H1 (cell line): ENCODE results near the gene CNPY3. TPM values are rescaled to one million over a fixed set of nuclear protein-coding genes. Genes with fewer than 3 reads are reported as not detected.

ENCODE experiments used
- CTCF ChIA-PET: fragments of 300-600 bp; sonication (Branson Sonifier 250); formaldehyde crosslinking; loops from one replicate; lab custom pipeline; 2021; ENCODE audit not compliant: partially characterized antibody; lab: Charles Lee
- POLR2A ChIA-PET: fragments of 300-600 bp; sonication (Branson Sonifier 250); formaldehyde crosslinking; loops from one replicate; lab custom pipeline; 2021; ENCODE audit warnings: inconsistent platforms; ENCODE audit not compliant: partially characterized antibody; lab: Charles Lee
- DNase-seq, 2 experiments: peaks; one replicate each; pipeline versions ENCODE4 v3.0.0 to v3.0.0-alpha.2; 2010 to 2022; ENCODE audit warnings: low spot score in 2 of 2, low read depth in 1 of 2, mixed read lengths in 1 of 2
- FAIRE-seq: peaks from 2 replicates; lab custom pipeline; 2011; peaks lifted over from hg19 to GRCh38; lab: Jason Lieb, UNC
- H2AFZ ChIP-seq: 2 replicates; pipeline ENCODE4 v1.8.1; 2012; ENCODE audit warnings: low read length, inconsistent platforms
- H2AK5ac ChIP-seq: 2 replicates; pipeline ENCODE4 v1.6.1; 2013; ENCODE audit warnings: low read depth, low read length
- H2BK120ac ChIP-seq: replicated peaks from 2 replicates; pipeline ENCODE3; 2013; ENCODE audit warnings: low read depth, low read length, inconsistent platforms
- H2BK12ac ChIP-seq: 2 replicates; pipeline ENCODE4 v1.6.1; 2013; ENCODE audit warnings: low read depth, low read length
- H2BK15ac ChIP-seq: 2 replicates; pipeline ENCODE4 v1.6.1; 2013; ENCODE audit warnings: low read length
- H2BK20ac ChIP-seq: 2 replicates; pipeline ENCODE4 v1.6.1; 2013; ENCODE audit warnings: low read length
- H2BK5ac ChIP-seq: 2 replicates; pipeline ENCODE4 v1.6.1; 2013; ENCODE audit warnings: low read depth, low read length
- H3K14ac ChIP-seq: 2 replicates; pipeline ENCODE4 v1.6.1; 2013; ENCODE audit warnings: inconsistent platforms; ENCODE audit not compliant: insufficient read length
- H3K18ac ChIP-seq: 2 replicates; pipeline ENCODE4 v1.6.1; 2013; ENCODE audit warnings: low read length; ENCODE audit errors: extremely low read depth
- H3K23ac ChIP-seq: 2 replicates; pipeline ENCODE4 v1.6.1; 2013; ENCODE audit warnings: inconsistent platforms; ENCODE audit not compliant: insufficient read length
- H3K23me2 ChIP-seq: 2 replicates; pipeline ENCODE4 v1.6.1; 2013; ENCODE audit warnings: low read depth, low read length
- H3K27ac ChIP-seq: 2 replicates; pipeline ENCODE4 v1.6.1; 2011; ENCODE audit warnings: low read depth, low read length, inconsistent platforms
- H3K27me3 ChIP-seq, 4 experiments: replicated peaks in 1 of 4; 1 replicate in 1 of 4; 2 replicates in 3 of 4; pipeline versions ENCODE4 v1.6.1 to v1.8.1; 2011 to 2013; ENCODE audit warnings: low read length in 3 of 4, mild to moderate bottlenecking in 3 of 4, inconsistent platforms in 2 of 4, mixed read lengths in 2 of 4, moderate library complexity in 1 of 4; ENCODE audit not compliant: control insufficient read depth in 3 of 4, insufficient read depth in 3 of 4; ENCODE audit errors: extremely low read depth in 1 of 4
- H3K36me3 ChIP-seq, 4 experiments: 2 replicates each; pipeline versions ENCODE4 v1.6.1 to v1.8.1; 2011 to 2013; ENCODE audit warnings: mild to moderate bottlenecking in 4 of 4, low read length in 3 of 4, moderate library complexity in 2 of 4, control low read depth in 1 of 4, inconsistent platforms in 1 of 4; ENCODE audit not compliant: insufficient read depth in 4 of 4, control insufficient read depth in 2 of 4
- H3K4ac ChIP-seq: replicated peaks from 2 replicates; pipeline ENCODE3; 2013; ENCODE audit warnings: low read length, low read depth, mixed read lengths, inconsistent platforms; ENCODE audit not compliant: insufficient read length
- H3K4me1 ChIP-seq, 4 experiments: replicated peaks in 1 of 4; 1 replicate in 1 of 4; 2 replicates in 3 of 4; pipeline versions ENCODE4 v1.6.1 to v1.8.1; 2011 to 2013; ENCODE audit warnings: low read length in 3 of 4, inconsistent platforms in 2 of 4, mixed read lengths in 1 of 4; ENCODE audit not compliant: insufficient read depth in 4 of 4, control insufficient read depth in 3 of 4
- H3K4me2 ChIP-seq, 2 experiments: 2 replicates each; pipeline versions ENCODE4 v1.6.1 to v1.8.1; 2011 to 2013; ENCODE audit warnings: low read depth in 2 of 2, low read length in 2 of 2, control low read depth in 1 of 2, inconsistent platforms in 1 of 2, mild to moderate bottlenecking in 1 of 2; ENCODE audit not compliant: insufficient read depth in 1 of 2
- H3K4me3 ChIP-seq, 4 experiments: fragments of 200-600, 300-600 bp in 1 of 4; sonication (generic), shearing (Covaris generic), sonication (Bioruptor Twin) in 1 of 4; 2 replicates each; pipeline versions ENCODE4 v1.5.1 to v1.8.1; 2011 to 2016; ENCODE audit warnings: low read length in 4 of 4, low read depth in 3 of 4, control low read depth in 2 of 4, inconsistent platforms in 2 of 4, mild to moderate bottlenecking in 2 of 4, mixed read lengths in 1 of 4, moderate library complexity in 1 of 4; ENCODE audit not compliant: insufficient read depth in 2 of 4; ENCODE audit errors: extremely low read depth in 1 of 4
- H3K56ac ChIP-seq: replicated peaks from 2 replicates; pipeline ENCODE3; 2013; ENCODE audit warnings: low read depth, mild to moderate bottlenecking, mixed read lengths, low read length, inconsistent platforms; ENCODE audit not compliant: insufficient read length
- H3K79me1 ChIP-seq: 2 replicates; pipeline ENCODE4 v1.6.1; 2013; ENCODE audit warnings: low read depth, low read length, control low read depth
- H3K79me2 ChIP-seq, 2 experiments: 2 replicates each; pipeline versions ENCODE4 v1.6.1 to v1.8.1; 2012 to 2013; ENCODE audit warnings: low read length in 2 of 2, mild to moderate bottlenecking in 2 of 2, inconsistent platforms in 1 of 2; ENCODE audit not compliant: insufficient read depth in 2 of 2, control insufficient read depth in 1 of 2
- H3K9ac ChIP-seq, 4 experiments: replicated peaks in 1 of 4; 1 replicate in 1 of 4; 2 replicates in 3 of 4; pipeline versions ENCODE4 v1.6.1 to v1.8.1; 2011 to 2013; ENCODE audit warnings: low read depth in 3 of 4, low read length in 3 of 4, control low read depth in 2 of 4, mild to moderate bottlenecking in 2 of 4, moderate library complexity in 2 of 4, inconsistent platforms in 1 of 4; ENCODE audit errors: extremely low read depth in 1 of 4
- H3K9me3 ChIP-seq, 2 experiments: 2 replicates each; pipeline versions ENCODE4 v1.6.1 to v1.8.1; 2012 to 2013; ENCODE audit warnings: mild to moderate bottlenecking in 2 of 2, moderate library complexity in 2 of 2, control low read depth in 1 of 2, inconsistent platforms in 1 of 2, low read depth in 1 of 2, low read length in 1 of 2, mixed read lengths in 1 of 2; ENCODE audit not compliant: insufficient read depth in 2 of 2
- H4K20me1 ChIP-seq, 2 experiments: replicated peaks in 1 of 2; 2 replicates each; pipeline versions ENCODE3 to v1.8.1; 2011 to 2013; ENCODE audit warnings: inconsistent platforms in 2 of 2, low read length in 2 of 2, mild to moderate bottlenecking in 1 of 2; ENCODE audit not compliant: insufficient read depth in 2 of 2, control insufficient read depth in 1 of 2
- H4K5ac ChIP-seq: 2 replicates; pipeline ENCODE4 v1.6.1; 2013; ENCODE audit warnings: low read length, low read depth, mixed read lengths, inconsistent platforms; ENCODE audit not compliant: insufficient read length
- H4K8ac ChIP-seq: 2 replicates; pipeline ENCODE4 v1.8.0; 2013; ENCODE audit warnings: mild to moderate bottlenecking, moderate library complexity, low read length, inconsistent platforms; ENCODE audit not compliant: insufficient read depth; ENCODE audit errors: extremely low read depth
- H4K91ac ChIP-seq: replicated peaks from 2 replicates; pipeline ENCODE3; 2013; ENCODE audit warnings: low read length, mixed read lengths, inconsistent platforms; ENCODE audit not compliant: insufficient read length
- BACH1 ChIP-seq: IDR thresholded peaks from 2 replicates; pipeline ENCODE4 v1.6.1; 2012; ENCODE audit warnings: low read length, improper control_type of control experiment
- BCL11A ChIP-seq, 2 experiments: IDR thresholded peaks; one replicate each; pipeline ENCODE4 v1.6.1; 2011; ENCODE audit warnings: low read depth in 2 of 2, low read length in 2 of 2, mild to moderate bottlenecking in 2 of 2
- GTF2F1 ChIP-seq: IDR thresholded peaks from 2 replicates; pipeline ENCODE4 v1.6.1; 2012; ENCODE audit warnings: low read depth, low read length, improper control_type of control experiment, borderline replicate concordance
- RFX5 ChIP-seq: IDR thresholded peaks from 2 replicates; pipeline ENCODE4 v1.6.1; 2011; ENCODE audit warnings: low read depth, low read length, improper control_type of control experiment, borderline replicate concordance
- WGBS, 2 experiments: shearing (Covaris generic) in 1 of 2; methylation state at CpG; one replicate each; pipeline versions ENCODE4 v1.1.6 to v1.1.7; 2013 to 2015; ENCODE audit warnings: low lambda C conversion rate in 2 of 2, mixed read lengths in 2 of 2, inconsistent platforms in 1 of 2, low coverage in 1 of 2, missing lambda C conversion rate in 1 of 2; ENCODE audit not compliant: insufficient replicate concordance in 2 of 2, insufficient coverage in 1 of 2, insufficient read length in 1 of 2; ENCODE audit errors: extremely low coverage in 1 of 2, missing lambda C conversion rate in 1 of 2; 5-methylcytosine and 5-hydroxymethylcytosine counted together
- polyA plus RNA-seq, 7 experiments: library from polyadenylated mRNA; depleted of rRNA in 3 of 7; stranded (reverse) in 5 of 7; unstranded in 2 of 7; fragments of >200 nt in 5 of 7; fragments of 200-250 nt in 2 of 7; gene quantifications; 1 replicate in 5 of 7; 2 replicates in 1 of 7; 4 replicates in 1 of 7; pipeline versions ENCODE4 v1.2.1 to v1.2.3, GENCODE V29; 2011 to 2013; ENCODE audit warnings: missing spikeins in 2 of 7, mixed read lengths in 2 of 7
- total RNA-seq: library from RNA; stranded (reverse); fragmentation: NEBNext Ultra II Directional; extraction: Animal tissue kit (Norgen Biotek cat#: 25700); gene quantifications from 2 replicates; pipeline ENCODE4 v1.2.1, GENCODE V29; 2021

The CNPY3 gene
- total and polyA plus RNA-seq, 2 of the 8 experiments (the other 6 are each of a cell fraction or from before 2014, with no cell fraction given): 49.6 to 64.5 TPM

DNA sequence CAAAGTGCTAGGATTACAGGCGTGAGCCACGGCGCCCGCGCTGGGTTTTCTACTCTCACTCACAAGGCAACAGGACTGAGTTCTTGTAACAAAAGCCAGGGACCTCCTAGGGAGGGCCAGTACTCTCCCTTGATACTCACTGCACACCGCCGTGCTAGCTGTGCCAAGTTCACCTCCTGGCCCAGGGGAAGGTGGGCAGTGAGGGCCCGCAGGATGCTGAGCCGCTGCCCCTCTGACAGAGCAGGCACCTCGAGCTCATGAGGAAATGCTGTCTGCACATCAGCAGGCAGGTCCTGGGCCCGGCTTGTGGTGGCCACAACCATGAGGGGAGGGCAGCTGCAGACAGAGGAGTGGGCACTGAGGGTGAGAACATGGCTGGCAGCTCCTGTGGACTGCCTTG lies 37.9 kb downstream of the CNPY3 start:
- H3K18ac ChIP-seq: no peak overlapping the region
- no peak for FAIRE-seq
- POLR2A ChIA-PET: interaction anchor here (0.6 to 4.4 kb wide), 2 partner anchors 12 to 203 kb away, joined by 4 to 27 read pairs; partner anchors contain the start of gene PEX6
- H3K27ac ChIP-seq: no peak overlapping the region
- no peak overlapping the region for H2BK20ac ChIP-seq
- no peak overlapping the region for H3K4me2 ChIP-seq
- H4K5ac ChIP-seq: no peak overlapping the region
- H3K4me1 ChIP-seq: peaks cover 0 to 10% (median 4%) of the 10 kb centered on the region in 4 experiments; a peak in 5 of 7 replicates
- peaks cover 0 to 2% (median 0%) of the 10 kb centered on the region in 4 experiments; a peak in 1 of 8 replicates for H3K36me3 ChIP-seq
- H3K23ac ChIP-seq: no peak overlapping the region
- no peak for DNase-seq
- H4K8ac ChIP-seq: no peak overlapping the region
- H3K56ac ChIP-seq: no peak overlapping the region
- no peak overlapping the region for H2BK15ac ChIP-seq
- peaks cover 0 to 2% of the 10 kb centered on the region in 2 experiments for H4K20me1 ChIP-seq
- no peak overlapping the region for H3K9ac ChIP-seq
- no peaks in the 10 kb centered on the region; the same call in 1 of the 2 replicates for H3K79me1 ChIP-seq
- no peak overlapping the region for H2AK5ac ChIP-seq
- 96% methylated on average over 11 of the region's 11 CpGs; no CpG with 5 or more reads in 1 of the 2 experiments for WGBS, 2 experiments
- no peak overlapping the region for H2BK120ac ChIP-seq
- no peaks in the 10 kb centered on the region for H3K27me3 ChIP-seq
- H3K23me2 ChIP-seq: no peaks in the 10 kb centered on the region
- no peaks in the 10 kb centered on the region for H3K79me2 ChIP-seq
- no peak overlapping the region for H2BK5ac ChIP-seq
- H4K91ac ChIP-seq: no peak overlapping the region
- H3K9me3 ChIP-seq: no peaks in the 10 kb centered on the region
- no peak overlapping the region for H3K4me3 ChIP-seq
- no peak overlapping the region for H2BK12ac ChIP-seq
- CTCF ChIA-PET: interaction anchor here (0.5 to 3.5 kb wide), 3 partner anchors 45 to 658 kb away, joined by 3 to 18 read pairs (median 3); no protein-coding TSS in a partner anchor
- H3K14ac ChIP-seq: no peak overlapping the region
- no peak overlapping the region for H3K4ac ChIP-seq
- TF ChIP-seq BCL11A (IDR thresholded peaks at IDR 0.05; ENCODE audit: low read depth in 2 of 2, low read length in 2 of 2) (no peak), BACH1 (no peak), RFX5 (no peak), GTF2F1 (no peak)
- TF ChIP-seq, all 59 proteins: peak for 0
- H2AFZ ChIP-seq: no peak overlapping the region
